Measurements from ENCODE around the gene BCAR3. TPM values are rescaled to one million over a fixed set of nuclear protein-coding genes. Genes with fewer than 3 reads are reported as not detected.

Gene BCAR3
- total and polyA plus RNA-seq, 2 of the 4 experiments (the other 2 are of a cell fraction) = 41.4 to 46.4 TPM

GRCh38 chr1:93623436-93623835 lies 58.2 kb downstream of the BCAR3 start:
- ATAC-seq (ENCODE audit: low read depth) (no peak; the same call in 1 of the 2 replicates), DNase-seq (no peak)
- Histone ChIP-seq H3K79me1 (ENCODE audit: low read depth in 1 of 2, low read length in 2 of 2) (peaks cover 29 to 84% of the 10 kb centered on the region in 2 experiments), H4K20me1 (ENCODE audit: insufficient read depth, low read length) (peaks cover 81% of the 10 kb centered on the region), H2AK5ac (ENCODE audit: low read depth, low read length) (no peak overlapping the region), H2BK5ac (ENCODE audit: low read depth, low read length, poor library complexity, severe bottlenecking) (no peak overlapping the region), H4K8ac (ENCODE audit: low read depth in 2 of 2, low read length in 2 of 2) (no peak overlapping the region), H3K27ac (ENCODE audit: insufficient read depth, low read length) (no peak overlapping the region), H2BK15ac (ENCODE audit: low read depth, low read length) (no peak overlapping the region), H3K23ac (ENCODE audit: low read depth, low read length) (no peak overlapping the region), H4K91ac (ENCODE audit: insufficient read depth, low read depth, low read length) (no peak overlapping the region), H3K18ac (ENCODE audit: low read depth, low read length) (no peak overlapping the region), H2BK20ac (ENCODE audit: low read depth, low read length) (no peak overlapping the region), H3K9ac (ENCODE audit: low read depth, low read length) (no peak overlapping the region), H2BK120ac (ENCODE audit: low read depth, low read length) (no peak overlapping the region), H3K4ac (ENCODE audit: low read depth, low read length) (no peak overlapping the region), H2AFZ (replicated peaks; ENCODE audit: low read length, poor library complexity) (no peak overlapping the region), H3K36me3 (ENCODE audit: control insufficient read depth, insufficient read depth, low read length) (peaks cover 2% of the 10 kb centered on the region; the same call in 1 of the 2 replicates), H4K5ac (ENCODE audit: low read depth, low read length) (no peak overlapping the region), H3K9me1 (ENCODE audit: insufficient read depth, low read length) (peaks cover 51% of the 10 kb centered on the region), H3K14ac (replicated peaks; ENCODE audit: low read depth, low read length) (no peak overlapping the region), H3K27me3 (ENCODE audit: control insufficient read depth, insufficient read depth, low read length) (no peaks in the 10 kb centered on the region), H3K9me3 (ENCODE audit: control insufficient read depth, insufficient read depth, low read length) (no peaks in the 10 kb centered on the region), H3K4me3 (ENCODE audit: insufficient read depth, low read depth, low read length) (no peak overlapping the region), H3K4me2 (ENCODE audit: low read depth, low read length) (no peak overlapping the region), H2AK9ac (replicated peaks; ENCODE audit: low read depth, low read length, poor library complexity) (no peak overlapping the region), H3K4me1 (ENCODE audit: control insufficient read depth, insufficient read depth, low read length) (peaks cover 31% of the 10 kb centered on the region), H3K56ac (ENCODE audit: extremely low read depth, insufficient read depth, low read length) (no peak overlapping the region)
- in situ Hi-C loops (cut with MboI; ENCODE audit: low sequenced_read_pairs) (loop anchor here (10.0 kb wide), 1 partner anchor 179 kb away; the partner anchor contains the start of gene FNBP1L), intact Hi-C loops (cut with micrococcal nuclease) (no loop called here), dilution Hi-C loops (cut with HindIII; ENCODE audit: low sequenced_read_pairs, unreplicated experiment) (no loop called here)
- TF ChIP-seq BHLHE40 (IDR thresholded peaks at IDR 0.05; ENCODE audit: low read depth, low read length) (no peak), FOS (IDR thresholded peaks at IDR 0.05; ENCODE audit: low read depth, low read length) (no peak), RFX5 (IDR thresholded peaks at IDR 0.05; ENCODE audit: low read depth, low read length) (no peak), MAFK (IDR thresholded peaks at IDR 0.05; ENCODE audit: low read depth, low read length) (peak; percentile 18; the same call in 1 of the 2 replicates), MXI1 (IDR thresholded peaks at IDR 0.05; ENCODE audit: borderline replicate concordance, low read depth, low read length) (no peak), RCOR1 (IDR thresholded peaks at IDR 0.05; ENCODE audit: insufficient replicate concordance, low read length) (no peak)
- TF ChIP-seq, protein P1, sequence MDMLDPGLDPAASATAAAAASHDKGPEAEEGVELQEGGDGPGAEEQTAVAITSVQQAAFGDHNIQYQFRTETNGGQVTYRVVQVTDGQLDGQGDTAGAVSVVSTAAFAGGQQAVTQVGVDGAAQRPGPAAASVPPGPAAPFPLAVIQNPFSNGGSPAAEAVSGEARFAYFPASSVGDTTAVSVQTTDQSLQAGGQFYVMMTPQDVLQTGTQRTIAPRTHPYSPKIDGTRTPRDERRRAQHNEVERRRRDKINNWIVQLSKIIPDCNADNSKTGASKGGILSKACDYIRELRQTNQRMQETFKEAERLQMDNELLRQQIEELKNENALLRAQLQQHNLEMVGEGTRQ (IDR thresholded peaks at IDR 0.05; ENCODE audit: low read depth, low read length) = no peak
- BruUV-seq (replicated peaks) = no TSS peak
- CTCF ChIA-PET = no interaction called here
- POLR2A ChIA-PET (ENCODE audit: unreplicated experiment) = no interaction called here

Measured in IMR-90 (cell line).